ENCODE measurements around the gene METTL21C.

DNA sequence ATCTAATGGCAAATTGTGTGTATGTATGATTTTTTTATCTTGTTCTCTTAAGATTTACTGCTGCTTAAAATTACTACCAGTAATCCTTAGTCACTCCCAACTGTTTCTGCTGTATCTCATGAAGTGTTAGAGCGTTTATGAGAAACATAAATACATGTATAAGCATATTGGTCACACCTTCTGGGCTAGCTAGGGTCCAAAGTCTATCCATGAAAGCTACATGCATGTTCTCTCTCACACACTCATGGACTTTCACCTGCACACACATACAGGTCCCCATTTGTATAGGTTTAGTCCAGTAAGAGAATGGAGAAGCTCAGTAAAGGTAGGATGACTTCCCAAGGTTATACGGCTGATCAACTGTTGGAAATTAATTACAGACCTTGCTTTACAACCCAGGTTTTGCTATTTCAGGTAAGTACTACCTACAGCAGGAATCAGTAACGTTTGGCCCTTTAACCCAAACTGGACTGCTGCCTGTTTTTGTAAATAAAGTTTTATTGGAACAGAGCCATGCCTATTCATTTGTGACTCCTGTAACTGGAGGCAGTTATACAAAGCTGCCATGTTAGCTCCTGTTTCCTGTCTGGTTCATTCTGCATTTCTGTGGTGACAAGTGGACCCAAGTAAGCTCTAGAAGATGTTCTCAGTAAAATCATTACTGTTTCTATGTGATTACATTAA lies 15.3 kb downstream of the METTL21C start:
- TF ChIP-seq CTCF (IDR thresholded peaks at IDR 0.05) (no peak), POLR2A (IDR thresholded peaks at IDR 0.05) (no peak)

Measured in right lobe of liver (tissue), 4 donors.